HCEC 1CT (cell line): Measurements from ENCODE around the gene FMNL2.

Experiments used
- DNase-seq: peaks from one replicate; pipeline ENCODE4 v3.0.0-alpha.2; 2017

FMNL2 gene

DNA sequence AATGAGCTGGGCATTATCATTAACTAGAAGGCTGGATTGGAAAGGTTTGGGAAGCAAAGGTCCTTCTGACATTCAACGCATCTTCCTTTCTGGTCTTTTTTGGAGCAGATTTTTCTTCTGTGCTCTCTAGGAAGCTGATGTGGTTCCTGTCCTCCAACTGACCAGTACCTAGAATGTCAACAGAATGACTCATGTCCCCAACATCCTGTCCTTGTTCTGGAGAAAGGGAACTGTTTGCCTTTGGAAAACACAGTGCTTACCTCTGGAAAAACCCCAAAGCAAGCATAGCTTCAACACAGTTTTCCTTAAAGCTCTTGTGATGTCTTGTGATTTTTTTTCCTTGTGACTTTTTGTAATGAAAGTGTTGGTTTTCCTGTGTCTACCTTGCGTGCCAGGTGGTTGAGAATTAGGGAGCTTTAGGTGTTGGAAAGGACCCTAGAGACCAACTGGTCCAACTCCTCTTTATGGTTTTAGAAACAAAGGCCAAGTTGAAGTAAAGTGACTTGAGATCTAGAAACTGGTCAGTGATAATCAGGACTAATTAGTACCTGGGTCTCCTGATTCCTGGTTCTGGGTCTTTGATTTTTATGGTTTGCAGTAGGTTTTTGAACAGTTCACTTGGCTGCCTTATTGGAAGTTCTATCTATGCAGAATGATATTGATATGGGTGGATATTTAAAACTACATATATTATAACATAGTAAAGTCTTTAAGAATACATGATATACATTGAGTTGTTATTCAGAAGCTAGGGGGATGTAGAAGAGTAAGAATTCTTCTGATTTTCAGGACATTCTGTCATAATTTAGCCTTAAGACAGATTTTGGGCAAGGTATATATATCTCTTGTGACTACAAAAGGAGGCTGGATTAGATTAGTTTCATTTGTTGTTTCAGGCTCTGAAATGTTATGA, 70.5 kb downstream of the FMNL2 start:
- no peak for DNase-seq

GRCh38 chr2:152406119-152406835, 71.3 kb downstream of the FMNL2 start:
- DNase-seq: no peak

DNA sequence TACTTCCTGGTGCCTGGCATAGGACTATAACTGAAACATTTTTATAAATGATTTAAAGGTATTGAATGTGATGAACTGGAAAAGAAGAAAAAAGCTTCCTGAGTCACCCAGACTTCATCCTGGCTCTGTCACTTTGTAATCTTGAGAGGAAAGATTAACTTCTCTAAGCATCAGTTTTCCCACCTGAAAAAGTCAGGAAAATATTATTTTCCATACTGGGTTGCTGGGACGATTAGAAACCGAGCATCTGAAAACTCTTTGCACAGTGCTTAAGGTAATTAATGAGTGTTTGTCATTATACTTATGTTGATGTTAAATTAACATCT, 71.8 kb downstream of the FMNL2 start:
- no peak for DNase-seq

DNA sequence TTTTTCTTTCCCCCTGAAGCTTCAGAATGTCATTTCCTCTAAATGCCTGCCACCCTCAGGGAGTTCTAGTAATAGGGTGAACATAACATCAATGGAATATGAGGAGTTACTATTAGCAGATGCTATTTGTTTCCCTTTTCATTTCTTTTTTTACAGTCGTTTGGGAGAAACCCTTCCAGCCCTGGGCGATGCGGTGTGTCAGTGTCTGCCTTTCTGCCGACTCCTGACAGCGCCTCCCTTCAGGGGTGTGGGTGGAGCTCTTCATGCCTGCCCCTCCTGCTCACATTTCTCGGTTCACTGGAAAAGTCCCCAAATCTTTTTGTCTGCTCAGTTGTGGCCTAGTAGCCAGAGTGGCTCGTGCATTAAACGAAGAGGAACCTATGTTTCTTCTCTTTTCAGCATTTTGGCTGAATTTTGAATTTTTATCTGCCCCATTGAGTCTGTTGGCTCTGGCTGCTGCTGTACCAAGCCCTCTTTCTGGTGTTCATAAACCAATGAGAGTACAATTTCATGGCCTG, 72.3 kb downstream of the FMNL2 start:
- peak; percentile 49 for DNase-seq

DNA sequence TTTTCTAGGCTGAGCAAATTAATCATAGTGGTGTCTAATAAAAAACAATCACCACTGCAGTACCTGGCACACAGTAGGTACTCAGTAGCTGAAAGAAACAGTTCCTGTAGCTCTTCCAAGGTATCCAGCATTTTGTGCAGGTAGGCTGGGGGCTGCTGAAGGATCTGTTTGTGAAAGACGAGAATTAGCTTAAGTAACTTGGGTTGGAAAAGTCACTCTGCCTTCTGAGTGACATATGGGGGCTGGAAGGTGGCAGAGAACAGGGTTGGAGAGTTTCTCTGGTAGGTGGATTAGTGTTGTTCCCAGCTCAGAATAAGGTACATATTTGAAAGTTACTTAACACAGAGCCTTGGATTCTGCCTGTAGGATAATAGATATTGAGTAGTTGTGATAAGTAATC, 72.8 kb downstream of the FMNL2 start:
- no peak for DNase-seq

DNA sequence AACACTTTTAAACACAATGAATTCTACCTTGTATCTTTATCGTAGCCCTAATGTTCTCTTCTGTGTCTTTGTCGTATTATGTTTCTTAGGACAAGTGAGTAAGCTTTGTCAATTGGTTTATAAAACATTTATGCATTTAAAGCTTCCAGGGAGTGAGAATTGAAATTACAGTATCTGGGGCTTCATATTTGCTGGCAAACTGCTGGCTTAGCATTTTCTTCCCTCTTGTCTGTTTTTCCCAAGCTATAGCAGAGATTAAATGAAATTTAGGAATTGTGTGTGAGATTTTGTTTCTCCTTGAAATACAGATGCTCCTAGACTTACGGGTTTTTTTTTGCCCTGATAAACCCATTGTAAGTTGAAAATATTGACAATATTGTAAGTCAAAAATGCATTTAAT, 73.3 kb downstream of the FMNL2 start:
- DNase-seq: no peak

- DNase-seq: no peak
Observed at GRCh38 chr2:152409386-152410164, 74.6 kb downstream of the FMNL2 start.

GRCh38 chr2:152410165-152410597, 75.2 kb downstream of the FMNL2 start:
- peak; percentile 70 for DNase-seq

GRCh38 chr2:152411154-152411553, 76.2 kb downstream of the FMNL2 start:
- peak; percentile 40 for DNase-seq

DNA sequence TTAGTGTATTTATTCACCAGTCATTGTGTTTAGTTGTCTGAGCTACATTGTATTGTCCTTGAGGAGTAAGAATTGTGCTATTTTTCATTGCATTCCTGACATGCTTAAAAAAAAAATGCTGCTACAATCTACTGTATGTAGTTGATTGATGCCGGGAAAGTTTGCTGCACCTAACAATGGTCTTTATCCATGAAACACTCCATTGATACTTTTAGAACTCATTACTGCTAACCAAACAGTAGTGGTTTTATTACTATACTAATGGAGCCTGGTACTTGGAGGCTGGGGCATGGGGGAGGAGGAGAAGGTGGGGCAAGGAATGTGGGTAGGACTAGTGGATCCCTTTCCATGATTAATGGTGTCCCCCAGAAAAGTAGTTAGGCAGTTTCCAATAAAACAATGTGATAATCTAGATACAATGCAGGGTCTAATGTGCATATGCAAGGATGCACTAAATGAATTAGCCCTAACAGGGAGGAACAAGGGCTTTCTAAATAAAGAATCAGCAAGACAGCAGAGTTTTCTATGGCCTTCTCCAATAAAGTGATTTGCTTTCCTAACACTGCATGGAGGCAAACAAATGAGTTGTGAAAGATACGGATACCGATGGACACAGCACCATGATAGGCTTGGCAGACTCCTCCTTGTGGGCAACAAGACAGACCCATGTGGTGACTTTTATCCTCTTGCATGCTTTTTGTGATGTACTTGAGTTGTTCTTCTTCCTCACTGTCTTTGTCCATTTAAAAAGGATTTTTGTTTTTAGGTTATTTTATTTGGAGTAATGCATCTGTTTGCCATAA, 78.5 kb downstream of the FMNL2 start:
- DNase-seq: no peak

DNA sequence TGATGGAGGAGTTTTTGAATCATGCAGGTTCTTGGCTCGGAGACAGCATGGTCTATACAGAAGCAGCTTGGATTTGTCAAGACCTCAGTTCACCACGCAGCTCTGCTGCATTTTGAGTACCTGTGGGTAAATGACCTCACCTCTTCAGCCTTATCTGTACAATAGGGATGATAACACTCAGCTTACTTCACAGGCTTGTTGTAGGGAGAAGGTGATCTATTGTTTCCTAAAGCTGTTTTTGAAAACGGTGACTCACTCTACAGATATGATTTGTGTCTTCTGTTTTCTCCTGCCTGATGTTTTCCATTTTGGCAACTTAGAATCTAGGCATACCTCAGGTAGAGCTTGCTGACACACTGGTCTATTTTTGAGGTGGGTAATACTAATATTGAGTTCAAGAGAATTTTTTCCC, 80.3 kb downstream of the FMNL2 start:
- DNase-seq: peak; percentile 17

GRCh38 chr2:152415796-152416195, 80.8 kb downstream of the FMNL2 start:
- no peak for DNase-seq

- peak; percentile 74 for DNase-seq
Observed at GRCh38 chr2:152418688-152419087, 83.7 kb downstream of the FMNL2 start.

DNA sequence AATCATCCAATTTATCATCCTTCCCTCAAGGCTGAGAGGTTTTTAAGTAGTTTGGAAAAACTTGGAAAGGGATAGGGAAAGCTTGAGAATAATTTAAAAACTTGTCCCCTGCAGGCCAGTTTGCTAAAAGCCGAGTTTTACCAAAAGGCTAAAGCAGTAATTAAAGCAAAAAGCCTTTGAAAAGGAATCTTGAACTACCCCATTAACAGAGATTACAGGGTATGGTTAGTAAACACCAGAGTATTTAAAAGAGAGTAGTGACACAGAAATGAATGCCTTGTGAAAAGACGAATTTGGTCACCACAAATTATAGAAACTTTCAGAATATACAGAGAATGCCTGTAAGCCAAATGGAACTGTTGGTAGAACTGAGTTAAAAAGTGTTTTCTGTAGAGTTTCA, 85.0 kb downstream of the FMNL2 start:
- DNase-seq: no peak

DNA sequence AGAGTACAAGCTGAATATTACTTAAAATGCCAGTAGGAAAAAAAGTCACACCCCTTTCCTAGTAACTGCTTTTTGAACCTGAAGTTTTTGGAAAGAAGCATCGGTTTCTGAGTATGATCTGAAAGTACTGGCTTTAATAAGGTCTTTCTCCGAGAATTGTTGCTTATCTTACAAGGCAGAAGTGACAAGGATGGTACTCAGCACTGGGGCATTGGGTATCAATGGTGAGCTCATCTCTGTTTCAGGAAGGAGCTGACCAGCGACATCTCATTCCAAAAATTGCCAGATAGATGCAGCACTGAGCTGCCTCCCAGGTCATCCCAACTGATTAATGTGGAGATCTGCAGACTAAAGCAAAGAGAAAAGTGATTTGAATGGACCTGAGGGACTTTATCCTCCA, 85.4 kb downstream of the FMNL2 start:
- no peak for DNase-seq

DNA sequence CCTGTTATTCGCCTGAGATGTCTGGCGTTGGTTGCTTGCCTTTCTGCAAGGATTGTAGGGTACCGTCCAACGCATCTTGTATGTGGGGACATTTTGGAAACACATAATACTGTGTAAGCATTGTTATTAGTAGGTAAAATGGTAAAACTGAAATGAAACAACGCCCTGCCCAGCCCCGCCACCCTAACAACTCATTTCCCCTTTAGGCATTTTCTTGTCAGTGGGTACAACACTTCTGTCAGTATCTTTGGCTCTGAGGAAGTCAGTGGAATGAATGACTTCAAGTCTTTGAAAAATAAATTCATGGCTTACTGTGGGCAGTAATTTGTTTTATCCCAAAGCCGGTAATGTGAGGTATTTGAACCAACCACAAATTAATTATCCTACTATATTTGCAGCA, 86.0 kb downstream of the FMNL2 start:
- no peak for DNase-seq

GRCh38 chr2:152421521-152422370, 86.8 kb downstream of the FMNL2 start:
- peak; percentile 100 for DNase-seq

GRCh38 chr2:152423684-152424083, 88.7 kb downstream of the FMNL2 start:
- DNase-seq: no peak

DNA sequence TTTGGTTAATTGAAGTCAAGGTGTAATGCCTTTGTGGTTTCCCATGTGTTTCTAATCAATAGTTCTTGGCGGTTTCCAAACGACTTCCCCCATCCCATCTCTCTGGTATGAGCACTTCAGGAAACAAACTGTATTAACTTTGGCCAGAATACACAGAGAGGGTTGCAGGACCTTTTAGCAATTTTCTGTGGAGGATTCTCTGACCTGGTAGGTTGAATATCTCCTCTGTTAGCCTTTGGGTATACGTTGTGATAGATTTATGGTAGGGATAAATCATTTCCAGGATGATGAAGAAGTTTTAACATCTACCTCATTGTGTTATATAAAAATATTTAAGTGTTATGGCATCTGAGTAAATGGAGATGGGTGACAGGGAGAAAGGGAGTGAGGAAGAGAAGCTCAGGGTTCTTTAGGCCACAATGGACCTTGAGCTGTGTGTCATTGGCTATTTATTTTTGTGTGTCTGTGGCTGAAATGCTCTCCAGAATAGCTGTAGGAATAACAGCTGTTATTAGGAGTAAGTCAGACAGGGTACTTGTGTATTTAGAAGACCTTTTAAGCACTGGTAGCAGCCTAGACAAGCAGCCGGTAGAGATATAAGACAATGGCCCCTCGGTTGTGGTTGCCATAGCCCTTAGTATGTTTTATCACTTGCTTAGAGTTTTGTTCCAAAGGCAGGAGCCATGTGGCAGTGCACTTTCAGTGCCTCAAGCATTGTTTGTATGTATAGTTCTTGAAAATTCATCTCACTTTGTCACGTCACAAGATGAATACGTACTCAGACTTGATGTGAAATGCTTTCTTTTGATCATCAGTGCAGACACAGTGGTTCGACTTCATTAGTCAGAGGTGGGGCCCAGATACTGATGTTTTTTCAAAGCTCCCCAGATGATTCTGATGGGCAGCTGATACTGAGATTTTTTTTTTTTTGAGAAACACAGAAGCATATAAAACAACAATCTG, 91.1 kb downstream of the FMNL2 start:
- no peak for DNase-seq

GRCh38 chr2:152426801-152427200, 91.8 kb downstream of the FMNL2 start:
- DNase-seq: peak; percentile 62
